HEK293 (cell line): Measurements from ENCODE around the gene NAP1L4.

Source experiments
- CTCF ChIA-PET: fragments of 350-600 bp; formaldehyde crosslinking; extraction: SDS; loops from one replicate; lab custom pipeline; 2021; ENCODE audit warnings: antibody characterized with exemption; lab: Yijun Ruan, JAX
- POLR2A ChIA-PET: fragments of 300-600 bp; formaldehyde crosslinking; extraction: SDS; loops from one replicate; lab custom pipeline; 2020; ENCODE audit warnings: antibody characterized with exemption, inconsistent platforms; lab: Yijun Ruan, JAX
- H3K27ac ChIP-seq: fragments of 200-500 bp; sonication (Bioruptor generic); 2 replicates; pipeline ENCODE4 v1.5.1; 2014; ENCODE audit warnings: low read depth, low read length, control low read depth, inconsistent platforms; ENCODE audit errors: extremely low read depth
- H3K36me3 ChIP-seq, 2 experiments: fragments of 200-500 bp in 1 of 2; sonication (Bioruptor generic) in 1 of 2; 1 replicate in 1 of 2; 2 replicates in 1 of 2; pipeline ENCODE4 v1.5.1; 2014 to 2017; ENCODE audit warnings: inconsistent platforms in 2 of 2, low read length in 2 of 2; ENCODE audit not compliant: control insufficient read depth in 2 of 2, insufficient read depth in 1 of 2
- H3K4me1 ChIP-seq: fragments of 200-500 bp; sonication (Bioruptor generic); 2 replicates; pipeline ENCODE4 v1.5.1; 2014; ENCODE audit warnings: mild to moderate bottlenecking, low read length, inconsistent platforms; ENCODE audit not compliant: control insufficient read depth, insufficient read depth
- H3K4me3 ChIP-seq: 2 replicates; pipeline ENCODE4 v1.5.1; 2011; ENCODE audit warnings: low read depth, mild to moderate bottlenecking, control low read depth, low read length, moderate library complexity
- H3K9me3 ChIP-seq: fragments of 200-500 bp; sonication (Bioruptor generic); 2 replicates; pipeline ENCODE4 v1.5.1; 2014; ENCODE audit warnings: low read depth, low read length, inconsistent platforms; ENCODE audit not compliant: control insufficient read depth, insufficient read depth
- BCL6B ChIP-seq: fragments of 450-650 bp; formaldehyde crosslinking; IDR thresholded peaks from 2 replicates; pipeline ENCODE4 v1.5.1; 2017; ENCODE audit warnings: missing biosample characterization, missing genetic modification characterization
- CTCF ChIP-seq: fragments of 450-650 bp; formaldehyde crosslinking; IDR thresholded peaks from 2 replicates; pipeline ENCODE4 v1.5.1; 2016; ENCODE audit warnings: missing biosample characterization, missing genetic modification characterization
- FEZF1 ChIP-seq: fragments of 450-650 bp; formaldehyde crosslinking; IDR thresholded peaks from 2 replicates; pipeline ENCODE4 v1.5.1; 2016; ENCODE audit warnings: missing biosample characterization, missing genetic modification characterization
- GFI1B ChIP-seq: fragments of 450-650 bp; formaldehyde crosslinking; IDR thresholded peaks from 2 replicates; pipeline ENCODE4 v1.5.1; 2016; ENCODE audit warnings: missing biosample characterization, missing genetic modification characterization
- GLI2 ChIP-seq: fragments of 450-650 bp; formaldehyde crosslinking; IDR thresholded peaks from 2 replicates; pipeline ENCODE4; 2017; ENCODE audit warnings: missing biosample characterization, missing genetic modification characterization, low read depth, borderline replicate concordance
- GLIS2 ChIP-seq: fragments of 450-650 bp; formaldehyde crosslinking; IDR thresholded peaks from 2 replicates; pipeline ENCODE4 v1.5.1; 2016; ENCODE audit warnings: missing biosample characterization, missing genetic modification characterization
- KLF17 ChIP-seq: fragments of 450-650 bp; formaldehyde crosslinking; IDR thresholded peaks from 2 replicates; pipeline ENCODE4 v1.5.1; 2016; ENCODE audit warnings: missing biosample characterization, missing genetic modification characterization
- MZF1 ChIP-seq: fragments of 450-650 bp; formaldehyde crosslinking; IDR thresholded peaks from 2 replicates; pipeline ENCODE4 v1.5.1; 2017; ENCODE audit warnings: missing biosample characterization, missing genetic modification characterization, borderline replicate concordance
- RBAK ChIP-seq: fragments of 450-650 bp; formaldehyde crosslinking; IDR thresholded peaks from 2 replicates; pipeline ENCODE4 v1.5.1; 2016; ENCODE audit warnings: missing biosample characterization, missing genetic modification characterization
- SCRT1 ChIP-seq: fragments of 450-650 bp; formaldehyde crosslinking; IDR thresholded peaks from 2 replicates; pipeline ENCODE4 v1.5.1; 2016; ENCODE audit warnings: missing biosample characterization, missing genetic modification characterization, borderline replicate concordance
- ZBTB7A ChIP-seq: fragments of 450-650 bp; formaldehyde crosslinking; IDR thresholded peaks from 2 replicates; pipeline ENCODE4 v1.5.1; 2016; ENCODE audit warnings: low read depth, missing biosample characterization, missing genetic modification characterization
- ZNF132 ChIP-seq: fragments of 450-650 bp; formaldehyde crosslinking; IDR thresholded peaks from 2 replicates; pipeline ENCODE4 v1.5.1; 2017; ENCODE audit warnings: missing biosample characterization, missing genetic modification characterization, borderline replicate concordance
- ZNF148 ChIP-seq: fragments of 450-650 bp; formaldehyde crosslinking; IDR thresholded peaks from 2 replicates; pipeline ENCODE4 v1.5.0; 2017; ENCODE audit warnings: missing biosample characterization, missing genetic modification characterization, borderline replicate concordance
- ZNF169 ChIP-seq: fragments of 450-650 bp; formaldehyde crosslinking; IDR thresholded peaks from 2 replicates; pipeline ENCODE4 v1.5.1; 2016; ENCODE audit warnings: missing biosample characterization, missing genetic modification characterization
- ZNF18 ChIP-seq: fragments of 450-650 bp; formaldehyde crosslinking; IDR thresholded peaks from 2 replicates; pipeline ENCODE4 v1.5.1; 2016; ENCODE audit warnings: missing biosample characterization, missing genetic modification characterization
- ZNF24 ChIP-seq: fragments of 450-650 bp; formaldehyde crosslinking; IDR thresholded peaks from 2 replicates; pipeline ENCODE4 v1.5.1; 2016; ENCODE audit warnings: missing biosample characterization, missing genetic modification characterization
- ZNF341 ChIP-seq: fragments of 450-650 bp; formaldehyde crosslinking; IDR thresholded peaks from 2 replicates; pipeline ENCODE4; 2016; ENCODE audit warnings: low read depth, missing biosample characterization, missing genetic modification characterization
- ZNF404 ChIP-seq: fragments of 450-650 bp; formaldehyde crosslinking; IDR thresholded peaks from 2 replicates; pipeline ENCODE4 v1.5.1; 2017; ENCODE audit warnings: missing biosample characterization, missing genetic modification characterization
- ZNF473 ChIP-seq: fragments of 450-650 bp; formaldehyde crosslinking; IDR thresholded peaks from 2 replicates; pipeline ENCODE4 v1.5.1; 2017; ENCODE audit warnings: missing biosample characterization, missing genetic modification characterization
- ZNF514 ChIP-seq: fragments of 450-650 bp; formaldehyde crosslinking; IDR thresholded peaks from 2 replicates; pipeline ENCODE4 v1.5.1; 2016; ENCODE audit warnings: missing biosample characterization, missing genetic modification characterization
- ZNF521 ChIP-seq: fragments of 450-650 bp; formaldehyde crosslinking; IDR thresholded peaks from 2 replicates; pipeline ENCODE4 v1.5.1; 2017; ENCODE audit warnings: missing biosample characterization, mild to moderate bottlenecking, missing genetic modification characterization
- ZNF585B ChIP-seq: fragments of 450-650 bp; formaldehyde crosslinking; IDR thresholded peaks from 2 replicates; pipeline ENCODE4 v1.5.1; 2016; ENCODE audit warnings: missing biosample characterization, missing genetic modification characterization
- ZNF621 ChIP-seq: fragments of 450-650 bp; formaldehyde crosslinking; IDR thresholded peaks from 2 replicates; pipeline ENCODE4 v1.5.1; 2017; ENCODE audit warnings: missing biosample characterization, missing genetic modification characterization
- ZNF654 ChIP-seq: fragments of 450-650 bp; formaldehyde crosslinking; IDR thresholded peaks from 2 replicates; pipeline ENCODE4 v1.5.1; 2016; ENCODE audit warnings: low read depth, missing biosample characterization, missing genetic modification characterization
- ZNF701 ChIP-seq: fragments of 450-650 bp; formaldehyde crosslinking; IDR thresholded peaks from 2 replicates; pipeline ENCODE4 v1.5.1; 2016; ENCODE audit warnings: missing biosample characterization, missing genetic modification characterization
- ZXDB ChIP-seq: fragments of 450-650 bp; formaldehyde crosslinking; IDR thresholded peaks from 2 replicates; pipeline ENCODE4 v1.5.1; 2016; ENCODE audit warnings: missing biosample characterization, missing genetic modification characterization

The NAP1L4 gene

GRCh38 chr11:2975594-2975993, 16.5 kb downstream of the NAP1L4 start:
- POLR2A ChIA-PET: interaction anchor here (0.7 to 1.0 kb wide), 3 partner anchors 14 to 30 kb away, joined by 3 to 4 read pairs (median 3); partner anchors contain the start of gene NAP1L4
- TF ChIP-seq ZNF585B (tag by site-specific recombination) (no peak), ZNF341 (tag by site-specific recombination) (no peak), SCRT1 (tag by site-specific recombination) (no peak), ZNF514 (tag by site-specific recombination) (no peak), CTCF (tag by site-specific recombination) (0 out of 2 replicates have a peak, but pooled peaks have one; percentile 11), ZNF654 (peak; percentile 35), ZXDB (tag by site-specific recombination) (no peak), ZNF24 (tag by site-specific recombination) (no peak)
- TF ChIP-seq, all 188 proteins: peak for 2
- CTCF ChIA-PET: interaction anchor here (0.6 to 2.1 kb wide), 9 partner anchors 10 to 668 kb away, joined by 3 to 17 read pairs (median 3); partner anchors contain the start of gene NAP1L4

GRCh38 chr11:2974272-2974671, 17.9 kb downstream of the NAP1L4 start:
- CTCF ChIA-PET: interaction anchor here (1.4 to 2.1 kb wide), 3 partner anchors 9 to 117 kb away, joined by 4 to 17 read pairs (median 8); no protein-coding TSS in a partner anchor
- TF ChIP-seq ZNF521 (tag by site-specific recombination): no peak
- TF ChIP-seq GLIS2 (tag by site-specific recombination): no peak
- TF ChIP-seq ZNF18 (tag by site-specific recombination): no peak
- TF ChIP-seq ZBTB7A (tag by site-specific recombination): no peak
- TF ChIP-seq ZNF404 (tag by site-specific recombination): no peak
- no peak for TF ChIP-seq BCL6B (tag by site-specific recombination)
- TF ChIP-seq ZNF621 (tag by site-specific recombination): no peak
- no peak for TF ChIP-seq ZNF169 (tag by site-specific recombination)
- no peak for TF ChIP-seq ZNF473 (tag by site-specific recombination)
- no peak for TF ChIP-seq FEZF1 (tag by site-specific recombination)
- no peak for TF ChIP-seq ZNF148
- TF ChIP-seq ZNF701 (tag by site-specific recombination): no peak
- no peak for TF ChIP-seq GFI1B (tag by site-specific recombination)
- TF ChIP-seq RBAK (tag by site-specific recombination): no peak
- no peak for TF ChIP-seq MZF1
- TF ChIP-seq KLF17 (tag by site-specific recombination): no peak
- TF ChIP-seq ZNF132 (tag by site-specific recombination): no peak
- TF ChIP-seq GLI2 (tag by site-specific recombination): no peak
- TF ChIP-seq, all 188 proteins: peak for 0
- H3K36me3 ChIP-seq: peaks cover 22 to 100% of the 10 kb centered on the region in 2 experiments
- no peak overlapping the region for H3K4me3 ChIP-seq
- H3K27ac ChIP-seq: no peak overlapping the region
- POLR2A ChIA-PET: no interaction called here
- no peaks in the 10 kb centered on the region for H3K9me3 ChIP-seq
- H3K4me1 ChIP-seq: no peaks in the 10 kb centered on the region

More at GRCh38 chr11:2975594-2975993, 16.5 kb downstream of the NAP1L4 start:
- Histone ChIP-seq H3K27ac (no peak overlapping the region), H3K4me3 (no peak overlapping the region), H3K9me3 (no peaks in the 10 kb centered on the region), H3K36me3 (peaks cover 13 to 89% of the 10 kb centered on the region in 2 experiments), H3K4me1 (no peaks in the 10 kb centered on the region)
